GM23338 (cell line): ENCODE measurements around the gene NT5C1A.
A peak's percentile ranks its signal among the peaks of the same experiment; 100 is the strongest.

ENCODE experiments used
- EZH2 ChIP-seq: fragments of 200-600 bp; sonication (generic); IDR thresholded peaks from one replicate; pipeline ENCODE4 v1.8.0; 2017; ENCODE audit warnings: antibody characterized with exemption, mild to moderate bottlenecking, low read depth; ENCODE audit not compliant: unreplicated experiment
- NANOG ChIP-seq: IDR thresholded peaks from 2 replicates; pipeline ENCODE4 v1.6.1; 2016; ENCODE audit warnings: antibody characterized with exemption, borderline replicate concordance
- POLR2AphosphoS5 ChIP-seq: IDR thresholded peaks from 2 replicates; pipeline ENCODE4 v1.6.1; 2016; ENCODE audit warnings: antibody characterized with exemption, low read depth
- TF ChIP-seq, protein P1 (sequence below), 2 experiments: fragments of 200-600 bp in 1 of 2; sonication (generic) in 1 of 2; conservative IDR thresholded peaks; 2 replicates each; pipeline versions ENCODE4 v1.5.1 to v1.6.1; 2016 to 2017; ENCODE audit warnings: antibody characterized with exemption in 2 of 2, low read depth in 2 of 2, mild to moderate bottlenecking in 2 of 2, moderate library complexity in 1 of 2

GRCh38 chr1:39653546-39654031 lies 18.3 kb downstream of the NT5C1A start:
- TF ChIP-seq, protein P1, sequence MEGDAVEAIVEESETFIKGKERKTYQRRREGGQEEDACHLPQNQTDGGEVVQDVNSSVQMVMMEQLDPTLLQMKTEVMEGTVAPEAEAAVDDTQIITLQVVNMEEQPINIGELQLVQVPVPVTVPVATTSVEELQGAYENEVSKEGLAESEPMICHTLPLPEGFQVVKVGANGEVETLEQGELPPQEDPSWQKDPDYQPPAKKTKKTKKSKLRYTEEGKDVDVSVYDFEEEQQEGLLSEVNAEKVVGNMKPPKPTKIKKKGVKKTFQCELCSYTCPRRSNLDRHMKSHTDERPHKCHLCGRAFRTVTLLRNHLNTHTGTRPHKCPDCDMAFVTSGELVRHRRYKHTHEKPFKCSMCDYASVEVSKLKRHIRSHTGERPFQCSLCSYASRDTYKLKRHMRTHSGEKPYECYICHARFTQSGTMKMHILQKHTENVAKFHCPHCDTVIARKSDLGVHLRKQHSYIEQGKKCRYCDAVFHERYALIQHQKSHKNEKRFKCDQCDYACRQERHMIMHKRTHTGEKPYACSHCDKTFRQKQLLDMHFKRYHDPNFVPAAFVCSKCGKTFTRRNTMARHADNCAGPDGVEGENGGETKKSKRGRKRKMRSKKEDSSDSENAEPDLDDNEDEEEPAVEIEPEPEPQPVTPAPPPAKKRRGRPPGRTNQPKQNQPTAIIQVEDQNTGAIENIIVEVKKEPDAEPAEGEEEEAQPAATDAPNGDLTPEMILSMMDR (conservative IDR thresholded peaks at IDR 0.05; ENCODE audit: low read depth in 2 of 2): peak; percentile 81 to 91
- no peak for TF ChIP-seq NANOG
- no peak for TF ChIP-seq POLR2AphosphoS5
- TF ChIP-seq EZH2: no peak
